ENCODE data around the gene DNAAF8. TPM values are rescaled to one million over a fixed set of nuclear protein-coding genes. Genes with fewer than 3 reads are reported as not detected.

DNAAF8 gene
- total RNA-seq, 1 donor, result 1.1 TPM

GRCh38 chr16:4724661-4725270 is 9.6 kb upstream of the DNAAF8 start:
- H4K20me1 ChIP-seq (ENCODE audit: insufficient read depth, low read length), result no peaks in the 10 kb centered on the region
- TF ChIP-seq CTCF (IDR thresholded peaks at IDR 0.05; ENCODE audit: extremely low read depth, low read depth, low read length), result no peak
- DNase-seq (ENCODE audit: insufficient read length, low spot score, missing footprints), result peak; percentile 18
- no peak overlapping the region for H3K4me3 ChIP-seq (ENCODE audit: insufficient read depth, low read length)
- peaks cover 3% of the 10 kb centered on the region for H3K79me2 ChIP-seq (ENCODE audit: insufficient read depth, low read length)
- H3K4me2 ChIP-seq (ENCODE audit: insufficient read depth, low read length), result no peak overlapping the region
- H3K27me3 ChIP-seq (ENCODE audit: insufficient read depth, low read length), result no peaks in the 10 kb centered on the region
- no peak overlapping the region for H3K27ac ChIP-seq (ENCODE audit: low read depth, low read length)
- no peaks in the 10 kb centered on the region for H3K9me3 ChIP-seq (ENCODE audit: low read depth, low read length)
- H3K36me3 ChIP-seq (ENCODE audit: insufficient read depth, low read length), result peaks cover 35% of the 10 kb centered on the region
- no peaks in the 10 kb centered on the region for H3K4me1 ChIP-seq (ENCODE audit: insufficient read depth, low read length)
- no peak overlapping the region for H2AFZ ChIP-seq (ENCODE audit: low read length)

DNA sequence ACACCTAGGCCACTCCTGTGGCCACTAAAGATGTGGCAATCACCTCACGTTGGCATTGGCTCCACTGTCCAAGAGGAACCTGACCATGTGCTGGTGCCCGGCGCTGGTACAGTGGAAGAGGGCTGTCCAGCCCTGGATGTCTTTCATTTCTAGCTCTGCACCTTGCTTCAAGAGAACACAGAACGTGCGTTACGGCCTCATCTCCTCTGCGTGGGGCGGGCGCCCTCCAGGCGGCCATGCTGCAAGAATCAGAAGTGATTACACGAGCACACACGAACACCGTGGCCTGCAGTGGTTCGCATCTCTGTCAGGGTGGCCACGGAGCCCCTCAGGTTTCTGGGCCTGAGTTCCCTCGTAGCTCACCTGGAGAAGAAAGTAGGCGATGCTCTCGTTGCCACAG is 7.7 kb upstream of the DNAAF8 start:
- no peaks in the 10 kb centered on the region for H3K4me1 ChIP-seq (ENCODE audit: insufficient read depth, low read length)
- H3K4me2 ChIP-seq (ENCODE audit: insufficient read depth, low read length), result no peak overlapping the region
- no peaks in the 10 kb centered on the region for H3K27me3 ChIP-seq (ENCODE audit: insufficient read depth, low read length)
- no peak overlapping the region for H3K27ac ChIP-seq (ENCODE audit: low read depth, low read length)
- no peaks in the 10 kb centered on the region for H4K20me1 ChIP-seq (ENCODE audit: insufficient read depth, low read length)
- H3K9me3 ChIP-seq (ENCODE audit: low read depth, low read length), result no peaks in the 10 kb centered on the region
- peak; percentile 37 for DNase-seq (ENCODE audit: insufficient read length, low spot score, missing footprints)
- peaks cover 47% of the 10 kb centered on the region for H3K36me3 ChIP-seq (ENCODE audit: insufficient read depth, low read length)
- TF ChIP-seq CTCF (IDR thresholded peaks at IDR 0.05; ENCODE audit: extremely low read depth, low read depth, low read length), result no peak
- no peak overlapping the region for H3K4me3 ChIP-seq (ENCODE audit: insufficient read depth, low read length)
- peaks cover 12% of the 10 kb centered on the region for H3K79me2 ChIP-seq (ENCODE audit: insufficient read depth, low read length)
- no peak overlapping the region for H2AFZ ChIP-seq (ENCODE audit: low read length)

DNA sequence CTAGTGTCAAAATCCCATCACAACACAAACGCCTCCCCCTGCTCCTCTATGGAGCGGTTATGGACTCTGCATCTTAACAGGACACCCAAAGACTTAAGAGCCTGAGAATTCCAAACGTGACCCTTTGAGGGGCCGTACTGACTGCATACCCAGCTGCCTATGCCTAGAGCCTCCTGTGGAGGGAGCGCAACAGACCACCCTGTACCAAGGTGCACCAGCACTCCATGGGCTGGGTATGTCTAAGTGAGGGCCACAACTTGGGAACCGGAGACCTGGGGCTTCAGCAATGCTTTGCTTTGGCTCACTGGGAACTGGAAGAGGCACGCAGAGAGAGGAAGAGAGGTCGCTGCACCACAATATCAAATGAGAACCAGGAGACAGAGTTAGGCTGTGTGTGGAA is 5.7 kb upstream of the DNAAF8 start:
- peaks cover 42% of the 10 kb centered on the region for H3K36me3 ChIP-seq (ENCODE audit: insufficient read depth, low read length)
- H3K79me2 ChIP-seq (ENCODE audit: insufficient read depth, low read length), result peaks cover 31% of the 10 kb centered on the region
- H2AFZ ChIP-seq (ENCODE audit: low read length), result no peak overlapping the region
- H3K9me3 ChIP-seq (ENCODE audit: low read depth, low read length), result no peaks in the 10 kb centered on the region
- DNase-seq (ENCODE audit: insufficient read length, low spot score, missing footprints), result peak; percentile 36
- no peak overlapping the region for H3K4me2 ChIP-seq (ENCODE audit: insufficient read depth, low read length)
- H4K20me1 ChIP-seq (ENCODE audit: insufficient read depth, low read length), result no peaks in the 10 kb centered on the region
- H3K4me3 ChIP-seq (ENCODE audit: insufficient read depth, low read length), result no peak overlapping the region
- H3K4me1 ChIP-seq (ENCODE audit: insufficient read depth, low read length), result no peaks in the 10 kb centered on the region
- no peak overlapping the region for H3K27ac ChIP-seq (ENCODE audit: low read depth, low read length)
- H3K27me3 ChIP-seq (ENCODE audit: insufficient read depth, low read length), result no peaks in the 10 kb centered on the region
- no peak for TF ChIP-seq CTCF (IDR thresholded peaks at IDR 0.05; ENCODE audit: extremely low read depth, low read depth, low read length)

DNA sequence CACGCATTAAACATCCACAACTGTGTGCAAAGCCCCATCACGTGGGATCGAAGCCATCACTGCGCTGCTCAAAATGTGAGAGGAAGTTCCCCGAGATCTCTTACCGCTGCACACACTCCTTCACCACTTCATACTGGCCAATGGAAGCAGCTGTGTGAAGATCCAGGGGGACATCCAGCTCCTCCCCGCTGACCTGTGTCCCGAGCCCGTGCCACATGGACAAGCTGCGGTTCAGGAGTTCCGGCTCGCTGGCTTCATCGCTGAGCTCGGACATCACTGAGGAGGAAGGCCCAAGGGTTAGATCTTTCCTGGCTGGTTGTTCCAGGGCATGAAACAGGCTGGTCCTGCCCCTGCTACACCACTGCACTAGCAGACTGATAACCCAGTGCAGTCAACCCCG is 4.5 kb upstream of the DNAAF8 start:
- H3K4me2 ChIP-seq (ENCODE audit: insufficient read depth, low read length), result no peak overlapping the region
- no peak for TF ChIP-seq CTCF (IDR thresholded peaks at IDR 0.05; ENCODE audit: extremely low read depth, low read depth, low read length)

More for the DNA sequence above, 4.5 kb upstream of the DNAAF8 start:
- no peak overlapping the region for H2AFZ ChIP-seq (ENCODE audit: low read length)
- H3K27ac ChIP-seq (ENCODE audit: low read depth, low read length), result no peak overlapping the region
- H3K27me3 ChIP-seq (ENCODE audit: insufficient read depth, low read length), result no peaks in the 10 kb centered on the region
- no peak overlapping the region for H3K4me3 ChIP-seq (ENCODE audit: insufficient read depth, low read length)
- H3K79me2 ChIP-seq (ENCODE audit: insufficient read depth, low read length), result peaks cover 35% of the 10 kb centered on the region
- no peaks in the 10 kb centered on the region for H3K9me3 ChIP-seq (ENCODE audit: low read depth, low read length)
- peaks cover 32% of the 10 kb centered on the region for H3K36me3 ChIP-seq (ENCODE audit: insufficient read depth, low read length)
- peak; percentile 4 for DNase-seq (ENCODE audit: insufficient read length, low spot score, missing footprints)
- H3K4me1 ChIP-seq (ENCODE audit: insufficient read depth, low read length), result peaks cover under 1% of the 10 kb centered on the region
- H4K20me1 ChIP-seq (ENCODE audit: insufficient read depth, low read length), result no peaks in the 10 kb centered on the region
